Mucosa of descending colon (tissue), 3 donors: ENCODE results near the gene ZNF621. TPM values are rescaled to one million over a fixed set of nuclear protein-coding genes. Genes with fewer than 3 reads are reported as not detected.

Experiments used
- ATAC-seq: fragments of 200-7000 bp; cut with Tn5 transposase; one replicate; pipeline ENCODE4 v1.9.1; 2020; ENCODE audit warnings: mild to moderate bottlenecking, moderate library complexity
- DNase-seq, 3 donors: peaks; one replicate each; pipeline ENCODE4 v3.0.0-alpha.2; 2020
- H3K36me3 ChIP-seq: fragments of 200-600 bp; one replicate; pipeline ENCODE4 v1.8.0; 2021; ENCODE audit warnings: low read depth, mild to moderate bottlenecking
- H3K4me1 ChIP-seq: fragments of 200-600 bp; one replicate; pipeline ENCODE4 v1.8.0; 2021; ENCODE audit warnings: low read depth, mild to moderate bottlenecking
- H3K4me3 ChIP-seq: fragments of 200-600 bp; one replicate; pipeline ENCODE4 v1.8.0; 2021; ENCODE audit warnings: mild to moderate bottlenecking
- H3K9me3 ChIP-seq: fragments of 200-600 bp; one replicate; pipeline ENCODE4 v1.8.0; 2021; ENCODE audit warnings: mild to moderate bottlenecking
- CTCF ChIP-seq: fragments of 200-600 bp; IDR thresholded peaks from one replicate; pipeline ENCODE4 v1.8.0; 2022; ENCODE audit warnings: antibody characterized with exemption, mild to moderate bottlenecking
- intact Hi-C, 2 donors: fragments of 100-400 bp; cut with DNase I in 1 of 2; cut with micrococcal nuclease in 1 of 2; formaldehyde crosslinking; loops; one replicate each; pipeline versions ENCODE4 v1.11.0 to v1.11.1; 2022; cut with DNase I, micrococcal nuclease
- total RNA-seq, 3 donors: library from RNA; stranded (reverse); fragmentation: NEBNext Ultra II Directional in 2 of 3; extraction: Animal tissue kit (Norgen Biotek cat#: 25700) in 2 of 3; gene quantifications; one replicate each; pipeline versions ENCODE4 v1.2.1 to v1.2.4, GENCODE V29; 2021 to 2023
- donor health status: DM: no; HTN: no; CAD: no; lungs with moderate emphysema.
- donor health status: DM: no; HTN: no; CAD: no.
- donor health status: DM: no; HTN: yes; CAD: no.

The ZNF621 gene
- total RNA-seq, 3 donors from 2014 or later, result 16.6 to 21.9 (median 18.6) TPM

- TF ChIP-seq CTCF, result no peak
- Histone ChIP-seq H3K9me3 (no peaks in the 10 kb centered on the region), H3K36me3 (no peaks in the 10 kb centered on the region), H3K4me3 (no peak overlapping the region), H3K4me1 (no peaks in the 10 kb centered on the region)
- intact Hi-C loops, result loop anchor here in 1 of 2 donors (10.0 kb wide), 1 partner anchor 616 kb away; no protein-coding TSS in a partner anchor
- ATAC-seq (peak; percentile 57), DNase-seq (peak in 2 of 3 donors; percentile 40 to 47)
Observed at GRCh38 chr3:40588406-40588805, 63.6 kb downstream of the ZNF621 start.

Other genes with a start within 250 kb of the ZNF621 start
- 10 to 100 TPM; 37.3 to 62.7 (median 41.3) TPM for gene EIF1B, start 215.3 kb upstream of the ZNF621 start, total RNA-seq
- 1 to 10 TPM; 1.7 to 5.5 (median 3.3) TPM for gene ENTPD3, start 137.8 kb upstream of the ZNF621 start, total RNA-seq
- 1,000 to 10,000 TPM; 1,286 to 1,516 (median 1,490) TPM for gene RPL14, start 67.6 kb upstream of the ZNF621 start, total RNA-seq
- gene ZNF619, start 47.8 kb upstream of the ZNF621 start, total RNA-seq, result 10 to 100 TPM in 1 of 3 donors, 1 to 10 TPM in 2; 6.5 to 11.3 (median 9.5) TPM
- 1 to 10 TPM; 4.0 to 7.0 (median 6.4) TPM for gene ZNF620, start 18.9 kb upstream of the ZNF621 start, total RNA-seq